OCI-LY3 (cell line): ENCODE measurements around the gene CACNG4.

Source experiments
- EZH2phosphoT487 ChIP-seq: fragments of 200-600 bp; shearing (Covaris generic); IDR thresholded peaks from 2 replicates; pipeline ENCODE4 v1.6.1; 2018; ENCODE audit warnings: antibody characterized with exemption, mixed run types, low read depth
- TF ChIP-seq, protein P1 (sequence below): fragments of 200-600, 300-600 bp; sonication (generic); IDR thresholded peaks from 2 replicates; pipeline ENCODE4 v1.5.1; 2014; ENCODE audit warnings: antibody characterized with exemption, low read length, low read depth

DNA sequence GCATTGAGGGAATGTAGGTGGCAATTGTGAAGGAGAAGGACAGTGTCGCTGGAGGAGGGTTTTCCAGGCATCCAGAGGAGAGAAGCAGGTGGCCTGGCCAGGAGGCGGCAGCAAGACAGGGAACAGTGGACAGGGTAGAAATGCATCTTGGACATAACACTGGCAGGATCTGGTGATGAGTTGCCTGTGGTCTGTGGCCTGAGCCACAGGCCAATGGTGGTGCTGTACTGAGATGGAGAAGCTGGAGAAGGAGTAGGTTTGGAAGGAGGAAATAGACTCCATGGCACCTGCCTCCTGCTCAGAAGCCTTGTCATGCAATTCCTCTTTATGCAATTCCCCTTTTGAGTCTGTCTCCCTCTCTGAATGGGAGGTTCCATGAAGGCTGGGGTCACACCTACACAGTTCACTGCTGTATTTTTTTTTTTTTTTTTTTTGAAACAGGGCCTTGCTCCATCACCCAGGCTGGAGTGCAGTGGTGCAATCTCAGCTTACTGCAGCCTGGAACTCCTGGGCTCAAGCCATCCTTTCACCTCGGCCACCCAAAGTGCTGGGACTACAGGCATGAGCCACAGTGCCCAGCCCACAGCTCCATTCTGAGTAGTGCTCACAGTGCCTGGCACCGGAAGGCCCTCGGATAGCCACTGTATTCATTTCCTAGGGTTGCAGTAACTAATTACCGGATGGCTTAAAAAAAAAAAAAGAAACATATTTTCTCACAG, 13.5 kb upstream of the CACNG4 start:
- TF ChIP-seq, protein P1, sequence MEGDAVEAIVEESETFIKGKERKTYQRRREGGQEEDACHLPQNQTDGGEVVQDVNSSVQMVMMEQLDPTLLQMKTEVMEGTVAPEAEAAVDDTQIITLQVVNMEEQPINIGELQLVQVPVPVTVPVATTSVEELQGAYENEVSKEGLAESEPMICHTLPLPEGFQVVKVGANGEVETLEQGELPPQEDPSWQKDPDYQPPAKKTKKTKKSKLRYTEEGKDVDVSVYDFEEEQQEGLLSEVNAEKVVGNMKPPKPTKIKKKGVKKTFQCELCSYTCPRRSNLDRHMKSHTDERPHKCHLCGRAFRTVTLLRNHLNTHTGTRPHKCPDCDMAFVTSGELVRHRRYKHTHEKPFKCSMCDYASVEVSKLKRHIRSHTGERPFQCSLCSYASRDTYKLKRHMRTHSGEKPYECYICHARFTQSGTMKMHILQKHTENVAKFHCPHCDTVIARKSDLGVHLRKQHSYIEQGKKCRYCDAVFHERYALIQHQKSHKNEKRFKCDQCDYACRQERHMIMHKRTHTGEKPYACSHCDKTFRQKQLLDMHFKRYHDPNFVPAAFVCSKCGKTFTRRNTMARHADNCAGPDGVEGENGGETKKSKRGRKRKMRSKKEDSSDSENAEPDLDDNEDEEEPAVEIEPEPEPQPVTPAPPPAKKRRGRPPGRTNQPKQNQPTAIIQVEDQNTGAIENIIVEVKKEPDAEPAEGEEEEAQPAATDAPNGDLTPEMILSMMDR: no peak
- no peak for TF ChIP-seq EZH2phosphoT487
